HPDE6-E6E7 (cell line): ENCODE measurements around the gene NPAS3.
A peak's percentile ranks its signal among the peaks of the same experiment; 100 is the strongest.
"Not testable (repeated sequence)": the region's sequence is repeated elsewhere in the genome, so short reads cannot be mapped to it uniquely, and the experiment has no call there.

Experiments used
- DNase-seq: peaks from one replicate; pipeline ENCODE4 v3.0.0; 2011; ENCODE audit warnings: missing footprints; ENCODE audit errors: extremely low spot score

The NPAS3 gene

GRCh38 chr14:33081259-33081658 is 142.6 kb downstream of the NPAS3 start:
- no peak for DNase-seq

DNA sequence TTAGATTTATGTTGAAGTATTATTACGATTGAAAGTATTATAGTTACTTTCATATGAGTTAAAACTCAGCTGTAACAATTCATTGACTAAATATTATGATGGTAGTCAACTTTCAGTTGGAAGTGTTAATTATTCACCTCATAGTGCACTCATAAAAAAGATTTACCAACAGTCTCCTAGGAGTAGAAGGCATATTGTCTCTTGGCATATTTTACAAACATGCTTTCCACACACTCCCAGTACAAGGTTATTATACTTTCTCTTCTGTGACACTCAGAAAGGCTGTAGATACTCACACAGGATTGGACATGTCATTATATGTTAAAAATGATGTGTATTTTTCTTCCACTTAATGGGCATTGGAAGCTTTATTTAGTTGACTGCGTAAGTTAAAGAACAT is 147.1 kb downstream of the NPAS3 start:
- DNase-seq, result no peak

- not testable (repeated sequence) for DNase-seq
Observed at GRCh38 chr14:33088274-33088673, 149.6 kb downstream of the NPAS3 start.

DNA sequence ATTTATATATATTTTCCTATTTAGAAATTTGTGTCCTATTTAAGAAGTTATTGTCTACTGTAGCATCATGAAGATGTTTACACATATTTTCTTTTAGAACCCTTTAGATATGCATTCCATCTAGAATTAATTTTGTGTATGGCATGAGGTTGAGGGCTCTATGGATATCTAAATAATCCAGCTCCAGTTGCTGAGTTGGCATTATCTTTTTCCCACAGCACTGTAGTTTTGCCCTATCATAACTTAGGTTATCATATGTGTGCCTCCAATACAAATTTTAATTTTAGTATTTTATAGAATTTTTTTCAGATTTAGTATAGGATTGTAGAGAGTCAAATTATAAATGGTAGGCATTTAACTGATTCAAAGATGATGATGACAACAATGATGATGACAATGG is 159.3 kb downstream of the NPAS3 start:
- no peak for DNase-seq

GRCh38 chr14:33103489-33103888 is 164.8 kb downstream of the NPAS3 start:
- DNase-seq, result no peak

GRCh38 chr14:33103966-33104365 is 165.3 kb downstream of the NPAS3 start:
- DNase-seq, result no peak

DNA sequence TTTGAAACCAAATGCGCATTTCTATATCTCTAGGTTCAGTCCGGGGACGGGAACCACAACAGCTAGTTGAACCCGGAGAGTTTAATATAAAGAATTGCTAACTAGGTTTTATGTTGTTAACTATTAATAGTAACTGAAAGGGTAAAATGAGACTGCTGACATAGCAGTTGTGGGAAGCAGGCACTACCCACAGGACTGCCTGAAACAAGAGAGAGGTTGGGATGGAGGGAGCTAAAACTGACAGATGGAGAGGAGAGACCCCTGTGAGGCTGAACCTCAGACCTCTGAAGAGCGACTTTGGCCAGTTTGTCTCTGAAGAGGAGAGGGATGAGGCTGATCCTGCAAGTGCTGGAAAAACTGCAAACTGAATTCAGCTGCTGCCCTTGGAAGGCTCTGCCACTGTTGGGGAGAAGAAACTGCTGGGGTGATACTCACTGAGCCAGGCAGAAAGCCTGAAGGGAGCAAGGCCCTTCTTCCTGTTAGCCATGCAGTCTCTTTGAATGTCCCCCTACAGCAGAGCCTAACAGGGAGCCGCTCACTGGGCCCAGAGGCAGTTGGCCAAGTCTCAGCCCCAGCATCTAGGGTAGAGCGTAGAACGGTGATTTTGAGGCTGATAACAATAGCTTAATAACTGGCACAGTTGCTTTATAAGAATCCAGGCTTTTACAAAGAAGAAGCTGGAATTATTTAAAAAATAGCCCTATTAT is 172.2 kb downstream of the NPAS3 start:
- DNase-seq, result no peak

DNA sequence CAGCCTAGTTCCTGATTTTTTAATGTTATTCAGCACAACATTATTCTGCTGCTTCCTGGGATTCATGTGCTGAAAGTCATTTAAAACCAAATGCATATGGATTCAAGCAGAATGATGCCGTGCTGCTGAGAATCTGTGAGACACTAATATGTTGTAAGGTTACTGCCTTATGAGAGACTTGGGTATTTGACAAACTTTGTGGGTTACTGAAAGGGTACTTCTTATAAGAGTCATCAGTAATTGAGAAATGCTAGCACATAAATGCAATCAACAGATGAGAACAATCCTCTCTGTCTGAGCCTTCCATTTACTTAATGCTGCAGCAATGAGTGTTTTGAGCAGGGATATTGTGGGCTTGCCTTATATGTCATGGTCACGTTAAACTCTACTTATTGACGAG is 175.7 kb downstream of the NPAS3 start:
- DNase-seq, result no peak

DNA sequence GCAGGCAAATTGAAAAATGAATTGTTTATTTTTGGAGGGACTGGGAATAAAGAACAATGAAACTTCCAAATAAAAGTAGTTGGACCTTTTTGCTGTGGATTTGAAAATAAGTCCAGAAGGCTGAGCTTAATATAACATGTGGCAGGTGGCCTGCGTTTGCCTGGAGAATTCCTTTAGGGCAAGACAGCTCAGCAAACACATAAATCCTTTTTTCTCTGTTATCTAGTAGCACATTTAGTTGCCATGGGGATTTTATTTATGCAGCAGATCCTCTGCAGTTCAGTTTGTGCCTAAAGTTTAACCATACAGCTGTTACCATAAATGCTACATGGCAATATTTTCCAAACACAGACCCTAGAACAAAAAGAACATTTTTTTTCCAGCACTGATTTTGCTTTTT is 180.0 kb downstream of the NPAS3 start:
- no peak for DNase-seq

DNA sequence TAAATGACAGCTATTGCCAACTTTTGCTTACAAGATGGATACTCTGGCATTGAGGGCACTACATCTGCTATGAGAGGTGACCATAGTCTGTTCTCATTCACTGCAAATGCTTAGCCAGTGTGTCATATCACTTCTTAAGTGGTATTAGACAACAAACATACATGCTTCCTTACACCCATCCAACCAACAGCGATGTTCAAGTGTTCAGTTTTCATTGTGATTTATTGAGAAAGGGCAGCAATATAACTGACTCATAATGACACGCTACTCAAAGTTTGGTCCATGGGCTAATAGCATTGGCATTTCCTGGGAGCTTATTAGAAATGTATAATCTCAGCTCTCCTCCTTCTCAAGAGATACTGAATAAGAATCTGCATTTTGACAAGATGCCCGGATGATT is 181.7 kb downstream of the NPAS3 start:
- peak; percentile 10 for DNase-seq

DNA sequence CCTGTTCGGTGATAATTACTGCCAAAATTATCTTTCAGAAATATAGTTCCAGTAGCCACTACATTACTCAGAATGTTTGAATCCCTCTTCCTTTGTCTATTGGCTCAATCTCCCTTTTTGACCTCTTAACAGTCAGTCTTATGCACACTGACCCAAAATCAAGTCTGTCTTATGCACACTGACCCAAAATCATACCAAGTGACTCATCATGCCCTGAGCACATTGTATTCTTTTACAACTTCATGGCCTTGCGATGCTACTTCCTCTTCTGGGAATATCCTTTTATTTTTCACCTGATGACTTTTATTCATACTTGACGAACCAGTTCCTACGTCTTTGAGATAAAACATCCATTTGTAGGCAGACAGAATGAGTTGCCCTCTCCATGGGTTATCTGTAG is 182.3 kb downstream of the NPAS3 start:
- peak; percentile 14 for DNase-seq

GRCh38 chr14:33123281-33123680 is 184.6 kb downstream of the NPAS3 start:
- DNase-seq, result no peak

DNA sequence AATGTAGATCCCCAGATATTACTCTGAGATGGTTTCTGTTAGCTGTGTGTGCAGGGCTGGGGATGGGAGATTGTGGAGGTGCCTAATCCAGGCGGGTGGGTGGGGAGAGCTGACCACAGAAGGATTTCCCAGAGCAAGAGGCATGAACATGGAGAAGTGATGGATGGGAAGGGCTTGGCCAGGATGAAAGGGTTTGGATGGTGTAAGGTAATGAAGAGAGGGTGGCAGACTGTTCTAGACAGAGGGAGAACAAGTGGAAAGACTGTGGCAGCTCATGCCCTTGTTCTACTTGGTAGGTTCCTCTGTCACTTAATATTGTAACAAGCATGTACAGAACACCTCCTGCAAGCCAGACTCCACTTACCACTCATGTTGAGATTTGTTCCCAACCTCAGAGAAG is 187.8 kb downstream of the NPAS3 start:
- DNase-seq, result no peak

DNA sequence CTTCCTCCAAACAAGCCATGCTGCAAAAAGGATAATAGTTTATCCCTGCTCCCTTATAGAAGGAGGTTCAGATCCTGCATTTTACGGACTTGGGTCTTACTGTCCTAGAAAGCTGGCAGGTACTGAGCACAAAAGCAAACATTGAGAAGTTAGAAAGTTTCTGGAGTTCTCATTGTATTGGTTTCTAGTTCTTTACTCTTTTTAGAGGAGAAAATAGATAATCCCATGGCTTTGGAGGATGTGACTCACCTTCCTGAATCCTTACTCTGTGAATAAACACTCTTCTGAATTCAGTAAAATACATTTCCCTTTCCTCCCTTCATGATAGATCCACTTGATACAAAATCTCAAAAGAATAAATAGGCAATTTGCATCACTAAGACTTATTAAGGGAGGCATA is 188.9 kb downstream of the NPAS3 start:
- peak; percentile 10 for DNase-seq

DNA sequence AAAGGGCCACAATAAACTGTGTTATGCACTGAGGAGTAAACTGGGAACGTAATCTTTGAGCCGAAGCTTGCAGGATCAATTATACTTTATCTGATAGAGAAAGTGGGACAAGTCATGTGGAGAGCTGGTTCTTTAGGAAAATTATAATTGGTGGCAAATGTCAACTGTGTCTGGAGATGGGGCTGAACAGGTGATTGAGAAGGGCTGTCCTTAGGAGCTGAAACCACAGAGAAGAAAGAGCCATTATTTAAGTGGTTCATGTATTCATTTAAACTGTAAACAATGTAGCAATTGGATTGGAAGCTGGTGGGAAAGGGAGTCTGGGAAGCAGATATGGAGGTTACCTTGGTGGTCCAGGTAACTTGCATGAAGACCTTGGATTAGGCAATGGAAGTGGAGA is 193.1 kb downstream of the NPAS3 start:
- no peak for DNase-seq

GRCh38 chr14:33134162-33134561 is 195.5 kb downstream of the NPAS3 start:
- DNase-seq, result no peak

- DNase-seq, result no peak
Observed at GRCh38 chr14:33134975-33135374, 196.3 kb downstream of the NPAS3 start.

- DNase-seq, result no peak
Observed at GRCh38 chr14:33150666-33151428, 212.2 kb downstream of the NPAS3 start.

- no peak for DNase-seq
Observed at GRCh38 chr14:33163109-33163508, 224.4 kb downstream of the NPAS3 start.

GRCh38 chr14:33163600-33163999 is 224.9 kb downstream of the NPAS3 start:
- no peak for DNase-seq

DNA sequence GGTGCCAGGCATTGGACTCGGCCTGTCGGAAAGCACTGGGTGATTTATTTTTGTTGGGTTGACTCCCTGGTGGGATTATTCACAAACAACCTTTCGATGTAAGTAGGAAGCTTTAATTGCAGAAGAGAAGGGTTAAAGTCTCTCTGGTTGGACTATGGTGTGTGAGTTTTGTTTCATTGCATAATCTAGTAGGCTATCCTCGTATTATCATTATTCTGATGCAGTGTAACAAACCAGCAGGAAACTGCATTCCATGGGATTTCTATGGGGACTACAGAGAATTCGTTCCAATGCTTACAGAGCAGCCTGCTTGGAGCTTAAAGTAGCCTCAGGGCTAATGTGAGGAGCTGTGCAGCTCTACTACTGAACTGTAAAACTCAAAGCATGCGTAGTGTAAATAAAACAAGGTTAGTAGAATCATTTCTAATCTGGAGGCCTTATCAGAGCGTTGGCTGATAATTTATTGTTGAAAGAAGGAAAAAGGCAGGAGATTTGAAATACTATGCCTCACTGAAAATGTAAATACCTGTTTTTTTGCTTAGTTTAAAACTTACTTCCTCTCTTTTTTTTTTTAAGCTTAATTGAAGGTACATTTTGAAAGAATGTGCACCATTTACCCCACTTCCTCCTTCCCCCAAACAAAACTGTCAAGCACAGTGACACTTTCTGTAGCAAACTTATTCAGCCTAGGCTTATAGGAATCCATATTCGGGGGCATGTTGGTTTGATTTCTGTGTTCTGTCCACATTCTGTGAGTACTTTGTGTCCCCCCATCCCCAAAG is 226.7 kb downstream of the NPAS3 start:
- no peak for DNase-seq

DNA sequence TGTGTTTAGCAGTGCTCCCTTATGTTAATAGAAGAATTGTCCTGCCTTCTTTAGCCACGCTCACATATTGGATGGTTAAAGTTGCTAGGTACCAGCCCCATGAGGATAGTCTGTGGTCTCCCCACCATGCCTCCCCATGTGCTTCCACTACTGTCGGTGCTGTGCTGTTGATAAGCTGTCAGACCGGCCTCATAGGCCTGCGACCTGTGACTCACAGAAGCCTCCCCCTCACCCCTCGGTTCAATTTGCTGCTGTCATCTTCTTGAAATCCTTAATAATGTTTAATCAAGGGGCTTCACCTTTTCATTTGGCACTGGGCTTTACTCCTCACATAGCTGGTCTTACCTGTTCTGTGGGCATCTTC is 227.2 kb downstream of the NPAS3 start:
- DNase-seq, result no peak

- no peak for DNase-seq
Observed at GRCh38 chr14:33175951-33176350, 237.3 kb downstream of the NPAS3 start.
